ENCODE results near the gene ASPHD1.

DNA sequence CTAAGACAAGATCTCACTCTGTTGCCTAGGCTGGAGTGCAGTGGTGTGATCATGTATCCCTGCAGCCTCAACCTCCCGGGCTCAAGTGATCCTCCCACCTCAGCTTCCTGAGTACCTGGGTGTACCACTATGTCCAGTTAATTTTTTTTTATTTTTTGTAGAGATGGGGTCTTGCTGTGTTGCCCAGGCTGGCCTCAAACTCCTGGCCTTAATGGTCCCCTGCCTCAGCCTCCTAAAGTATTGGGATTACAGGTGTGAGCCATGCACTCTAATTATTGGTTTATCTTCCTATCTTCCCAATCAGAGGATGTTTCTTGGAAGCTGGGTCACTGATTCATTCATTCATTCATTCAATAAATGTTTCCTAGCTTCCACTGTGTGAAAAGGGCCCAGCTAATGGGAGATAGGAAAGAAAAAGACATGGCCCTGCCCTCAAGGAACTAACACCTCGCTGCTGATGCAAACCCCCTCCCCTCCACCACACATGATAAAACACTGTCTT lies 8.5 kb downstream of the ASPHD1 start:
- TF ChIP-seq POLR2A (IDR thresholded peaks at IDR 0.05): no peak
- TF ChIP-seq, protein P1, sequence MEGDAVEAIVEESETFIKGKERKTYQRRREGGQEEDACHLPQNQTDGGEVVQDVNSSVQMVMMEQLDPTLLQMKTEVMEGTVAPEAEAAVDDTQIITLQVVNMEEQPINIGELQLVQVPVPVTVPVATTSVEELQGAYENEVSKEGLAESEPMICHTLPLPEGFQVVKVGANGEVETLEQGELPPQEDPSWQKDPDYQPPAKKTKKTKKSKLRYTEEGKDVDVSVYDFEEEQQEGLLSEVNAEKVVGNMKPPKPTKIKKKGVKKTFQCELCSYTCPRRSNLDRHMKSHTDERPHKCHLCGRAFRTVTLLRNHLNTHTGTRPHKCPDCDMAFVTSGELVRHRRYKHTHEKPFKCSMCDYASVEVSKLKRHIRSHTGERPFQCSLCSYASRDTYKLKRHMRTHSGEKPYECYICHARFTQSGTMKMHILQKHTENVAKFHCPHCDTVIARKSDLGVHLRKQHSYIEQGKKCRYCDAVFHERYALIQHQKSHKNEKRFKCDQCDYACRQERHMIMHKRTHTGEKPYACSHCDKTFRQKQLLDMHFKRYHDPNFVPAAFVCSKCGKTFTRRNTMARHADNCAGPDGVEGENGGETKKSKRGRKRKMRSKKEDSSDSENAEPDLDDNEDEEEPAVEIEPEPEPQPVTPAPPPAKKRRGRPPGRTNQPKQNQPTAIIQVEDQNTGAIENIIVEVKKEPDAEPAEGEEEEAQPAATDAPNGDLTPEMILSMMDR (IDR thresholded peaks at IDR 0.05 in 8 of 11, conservative IDR thresholded peaks at IDR 0.05 in 3 of 11): no peak

All from spleen (tissue), 7 donors.